A549 (cell line): ENCODE measurements around the gene ECM2. TPM values are rescaled to one million over a fixed set of nuclear protein-coding genes. Genes with fewer than 3 reads are reported as not detected.

Experiments
- ATAC-seq, 2 experiments: fragments of 200-7000 bp in 1 of 2; fragments of >200 bp in 1 of 2; cut with Nextera tagmentation in 1 of 2; cut with Tn5 transposase in 1 of 2; 3 replicates each; pipeline versions ENCODE4 v1.8.0 to v1.9.1; 2018 to 2020; ENCODE audit warnings: mild to moderate bottlenecking in 1 of 2, moderate library complexity in 1 of 2
- CTCF ChIA-PET: fragments of 300-600 bp; sonication (Branson Sonifier 250); formaldehyde crosslinking; extraction: SDS; loops from one replicate; lab custom pipeline; 2021; ENCODE audit warnings: antibody characterized with exemption, inconsistent platforms; lab: Yijun Ruan, JAX
- POLR2A ChIA-PET: fragments of 350-600 bp; formaldehyde crosslinking; extraction: SDS; loops from one replicate; lab custom pipeline; 2021; ENCODE audit warnings: antibody characterized with exemption, inconsistent platforms; lab: Yijun Ruan, JAX
- DNase-seq, 2 experiments: peaks; one replicate each; pipeline versions ENCODE4 v3.0.0 to v3.0.0-alpha.2; 2011 to 2016; ENCODE audit warnings: low read depth in 1 of 2, low spot score in 1 of 2
- FAIRE-seq: peaks from 2 replicates; lab custom pipeline; 2011; peaks lifted over from hg19 to GRCh38; lab: Jason Lieb, UNC
- H3K27ac ChIP-seq, 2 experiments: fragments of >200 bp; sonication (Bioruptor Twin); formaldehyde crosslinking; 3 replicates each; pipeline ENCODE4 v1.5.1; 2016 to 2017
- H3K4me1 ChIP-seq: fragments of >200 bp; sonication (Bioruptor Twin); formaldehyde crosslinking; 3 replicates; pipeline ENCODE4 v1.6.1; 2016
- H3K4me2 ChIP-seq: fragments of >200 bp; sonication (Bioruptor Twin); formaldehyde crosslinking; 3 replicates; pipeline ENCODE4 v1.6.1; 2016
- H3K4me3 ChIP-seq: fragments of >200 bp; sonication (Bioruptor Twin); formaldehyde crosslinking; 3 replicates; pipeline ENCODE4 v1.5.1; 2016
- H3K9me3 ChIP-seq: fragments of >200 bp; sonication (Bioruptor Twin); formaldehyde crosslinking; 3 replicates; pipeline ENCODE4 v1.6.1; 2016
- BCL3 ChIP-seq: fragments of >200 bp; sonication (Bioruptor Twin); formaldehyde crosslinking; IDR thresholded peaks from 3 replicates; pipeline ENCODE4 v1.6.1; 2016
- CBX8 ChIP-seq: fragments of 200-600 bp; sonication (generic); IDR thresholded peaks from 2 replicates; pipeline ENCODE4 v1.6.1; 2016
- CHD4 ChIP-seq: fragments of 200-600 bp; sonication (generic); IDR thresholded peaks from 2 replicates; pipeline ENCODE4 v1.6.1; 2016; ENCODE audit warnings: antibody characterized with exemption, mild to moderate bottlenecking, borderline replicate concordance
- E2F6 ChIP-seq: IDR thresholded peaks from 2 replicates; pipeline ENCODE4 v1.6.1; 2012; ENCODE audit warnings: low read depth, borderline replicate concordance
- ELK1 ChIP-seq: fragments of 150-350 bp; IDR thresholded peaks from 2 replicates; pipeline ENCODE4 v1.6.1; 2014; ENCODE audit warnings: low read depth, mild to moderate bottlenecking, low read length
- FOSB ChIP-seq: fragments of 250-450 bp; sonication (Bioruptor Pico); IDR thresholded peaks from 2 replicates; pipeline ENCODE4 v1.5.0; 2020; ENCODE audit warnings: mild to moderate bottlenecking, moderate library complexity
- FOSL2 ChIP-seq, 2 experiments: fragments of 450-650 bp in 1 of 2; fragments of >200 bp in 1 of 2; sonication (Bioruptor Twin) in 1 of 2; formaldehyde crosslinking; IDR thresholded peaks; 2 replicates each; pipeline versions ENCODE4 v1.5.0 to v1.6.1; 2016 to 2020; ENCODE audit warnings: mild to moderate bottlenecking in 1 of 2, moderate library complexity in 1 of 2
- JUN ChIP-seq, 2 experiments: fragments of >200 bp; sonication (Bioruptor Twin); formaldehyde crosslinking; IDR thresholded peaks; 2 replicates in 1 of 2; 3 replicates in 1 of 2; pipeline ENCODE4 v1.6.1; 2016 to 2017
- KDM1A ChIP-seq: fragments of 200-600 bp; sonication (generic); IDR thresholded peaks from 2 replicates; pipeline ENCODE4 v1.6.1; 2016; ENCODE audit warnings: low read depth, mild to moderate bottlenecking
- MAFK ChIP-seq: fragments of 450-650 bp; IDR thresholded peaks from 2 replicates; pipeline ENCODE4 v1.6.1; 2014; ENCODE audit not compliant: partially characterized antibody
- MAX ChIP-seq: IDR thresholded peaks from 2 replicates; pipeline ENCODE4 v1.6.1; 2012
- NPAS2 ChIP-seq: fragments of 250-450 bp; sonication (Bioruptor Pico); IDR thresholded peaks from 2 replicates; pipeline ENCODE4 v1.8.0; 2022; ENCODE audit warnings: mild to moderate bottlenecking, moderate library complexity, borderline replicate concordance
- POLR2A ChIP-seq: IDR thresholded peaks from 2 replicates; pipeline ENCODE4 v1.6.1; 2012; ENCODE audit warnings: mild to moderate bottlenecking, low read length
- POLR2AphosphoS2 ChIP-seq: conservative IDR thresholded peaks from 2 replicates; pipeline ENCODE4 v1.6.1; 2012; ENCODE audit warnings: low read length, improper control_type of control experiment, inconsistent platforms
- RAD21 ChIP-seq, 2 experiments: fragments of >200 bp in 1 of 2; sonication (Bioruptor Twin) in 1 of 2; formaldehyde crosslinking in 1 of 2; IDR thresholded peaks in 1 of 2; conservative IDR thresholded peaks in 1 of 2; 2 replicates in 1 of 2; 3 replicates in 1 of 2; pipeline ENCODE4 v1.6.1; 2012 to 2018; ENCODE audit warnings: inconsistent platforms in 1 of 2
- RARB ChIP-seq: fragments of 250-450 bp; sonication (Bioruptor Pico); IDR thresholded peaks from 2 replicates; pipeline ENCODE4 v1.8.0; 2021; ENCODE audit warnings: mild to moderate bottlenecking, moderate library complexity
- RCOR1 ChIP-seq: fragments of 150-350 bp; IDR thresholded peaks from 2 replicates; pipeline ENCODE4 v1.6.1; 2014; ENCODE audit warnings: antibody characterized with exemption, low read length, low read depth
- REST ChIP-seq: fragments of 200-600 bp; sonication (generic); IDR thresholded peaks from 2 replicates; pipeline ENCODE4 v1.6.1; 2016; ENCODE audit warnings: antibody characterized with exemption, mild to moderate bottlenecking, moderate library complexity
- RFX5 ChIP-seq: fragments of 450-650 bp; IDR thresholded peaks from 2 replicates; pipeline ENCODE4 v1.7.1; 2014; ENCODE audit warnings: antibody characterized with exemption, mild to moderate bottlenecking, moderate library complexity
- RNF2 ChIP-seq: fragments of 200-600 bp; sonication (generic); IDR thresholded peaks from 2 replicates; pipeline ENCODE4 v1.6.1; 2016; ENCODE audit warnings: low read depth, mild to moderate bottlenecking, antibody characterized with exemption, moderate library complexity, borderline replicate concordance
- TFCP2L1 ChIP-seq: fragments of 250-450 bp; sonication (Bioruptor Pico); IDR thresholded peaks from 2 replicates; pipeline ENCODE4 v1.5.0; 2021; ENCODE audit warnings: mild to moderate bottlenecking
- TP53 ChIP-seq: fragments of 250-450 bp; sonication (Bioruptor Pico); IDR thresholded peaks from 2 replicates; pipeline ENCODE4 v1.5.0; 2021; ENCODE audit warnings: mild to moderate bottlenecking, moderate library complexity
- ZC3H11A ChIP-seq: fragments of 450-650 bp; IDR thresholded peaks from 2 replicates; pipeline ENCODE4 v1.6.1; 2014; ENCODE audit warnings: antibody characterized with exemption, mild to moderate bottlenecking
- whole genome bisulfite sequencing: methylation state at CpG from one replicate; pipeline ENCODE4 v1.1.6; 2017; ENCODE audit errors: missing lambda C conversion rate; 5-methylcytosine and 5-hydroxymethylcytosine counted together
- polyA plus RNA-seq, 4 experiments: library from polyadenylated mRNA; depleted of rRNA in 3 of 4; stranded (reverse); fragments of >200 nt; fragmentation: RNase III in 1 of 4; extraction: RNeasy Plus Mini Kit Qiagen cat#74134 plus additional on column Dnase treatment in 1 of 4; gene quantifications; 2 replicates in 3 of 4; 3 replicates in 1 of 4; pipeline ENCODE4 v1.2.3, GENCODE V29; 2011 to 2017

ECM2 gene
- polyA plus RNA-seq, 2 of the 4 experiments (the other 2 are of a cell fraction): 0.35 to 0.43 TPM

- Histone ChIP-seq H3K4me1 (no peaks in the 10 kb centered on the region), H3K4me2 (no peak overlapping the region), H3K4me3 (no peak overlapping the region), H3K9me3 (peaks cover 4% of the 10 kb centered on the region; the same call in 1 of the 3 replicates), H3K27ac (no peak overlapping the region)
- TF ChIP-seq POLR2AphosphoS2 (no peak), RFX5 (no peak), MAX (no peak), MAFK (no peak), RNF2 (no peak), RARB (CRISPR knock-in tag) (no peak), KDM1A (no peak), TP53 (no peak), RAD21 (conservative IDR thresholded peaks at IDR 0.05 in 1 of 2, IDR thresholded peaks at IDR 0.05 in 1 of 2) (no peak)
- CTCF ChIA-PET: no interaction called here
- FAIRE-seq (no peak), ATAC-seq (no peak), DNase-seq (no peak)
- 76% methylated on average over 3 of the region's 3 CpGs for WGBS
- POLR2A ChIA-PET: no interaction called here
Measured at GRCh38 chr9:92547356-92547755, 11.6 kb upstream of the ECM2 start.

GRCh38 chr9:92545002-92545510 is 9.3 kb upstream of the ECM2 start:
- no peak overlapping the region for H3K4me3 ChIP-seq
- no peak overlapping the region for H3K27ac ChIP-seq
- FAIRE-seq (no peak), DNase-seq (no peak), ATAC-seq (no peak)
- H3K4me2 ChIP-seq: no peak overlapping the region
- no peak for TF ChIP-seq BCL3
- TF ChIP-seq POLR2A: no peak
- no peak for TF ChIP-seq RFX5
- no peak for TF ChIP-seq REST
- no peak for TF ChIP-seq CBX8
- TF ChIP-seq ZC3H11A: no peak
- no peak for TF ChIP-seq NPAS2 (CRISPR knock-in tag)
- TF ChIP-seq JUN (IDR thresholded peaks at IDR 0.05): no peak
- TF ChIP-seq E2F6: no peak
- no peak for TF ChIP-seq FOSB (CRISPR knock-in tag)
- no peak for TF ChIP-seq CHD4
- TF ChIP-seq FOSL2 (IDR thresholded peaks at IDR 0.05): no peak
- no peak for TF ChIP-seq FOSL2 (CRISPR knock-in tag; IDR thresholded peaks at IDR 0.05)
- TF ChIP-seq TFCP2L1: no peak
- no peak for TF ChIP-seq ELK1
- no peak for TF ChIP-seq RCOR1
- no peak for TF ChIP-seq POLR2AphosphoS2
- 97% methylated on average over 24 of the region's 33 CpGs for WGBS
- ChIA-PET POLR2A (no interaction called here), CTCF (no interaction called here)
- peaks cover 4% of the 10 kb centered on the region; the same call in 1 of the 3 replicates for H3K9me3 ChIP-seq
- no peaks in the 10 kb centered on the region for H3K4me1 ChIP-seq
